ENCODE results near the gene TNS2. TPM values are rescaled to one million over a fixed set of nuclear protein-coding genes. Genes with fewer than 3 reads are reported as not detected.

The TNS2 gene
- total and polyA plus RNA-seq, 10 of the 15 experiments (the other 5 are each of a cell fraction or from before 2014, with no cell fraction given), result 0.03 to 0.72 (median 0.16) TPM; not detected in 4

DNA sequence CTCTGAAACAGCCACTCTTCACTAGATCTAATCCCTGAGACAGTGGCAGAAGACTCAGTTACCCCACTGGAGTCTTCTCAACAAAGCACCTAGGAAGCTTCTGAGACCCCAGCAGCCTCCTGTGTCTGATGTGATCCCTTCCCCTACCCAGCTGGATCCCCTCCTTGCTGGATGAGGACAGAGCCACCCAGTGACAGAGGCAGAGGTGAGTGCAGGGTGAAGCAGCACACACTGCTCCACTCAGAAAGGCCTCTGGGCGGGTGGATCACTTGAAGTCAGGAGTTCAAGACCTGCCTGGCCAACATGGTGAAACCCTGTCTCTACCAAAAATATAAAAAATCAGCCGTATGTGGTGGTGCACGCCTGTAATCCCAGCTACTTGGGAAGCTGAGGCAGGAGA is 26.6 kb downstream of the TNS2 start:
- RAD21 ChIA-PET (ENCODE audit: unreplicated experiment), result no interaction called here
- POLR2A ChIA-PET, result interaction anchor here (0.6 to 1.6 kb wide), 3 partner anchors 10 to 71 kb away, joined by 4 to 9 read pairs (median 5); partner anchors contain the start of gene EIF4B
- intact Hi-C loops (cut with micrococcal nuclease; ENCODE audit: unreplicated experiment), result no loop called here
- Histone ChIP-seq H3K27ac (ENCODE audit: control insufficient read depth, insufficient read depth) (no peak overlapping the region), H2AFZ (ENCODE audit: control insufficient read depth, low read depth, low read length) (no peak overlapping the region), H3K27me3 (replicated peaks in 1 of 2; ENCODE audit: control insufficient read depth in 2 of 2, insufficient read depth in 2 of 2, low read length in 1 of 2) (no peaks in the 10 kb centered on the region), H3K9ac (ENCODE audit: control insufficient read depth, insufficient read depth, low read length) (no peak overlapping the region), H3K4me3 (no peak overlapping the region), H3K36me3 (ENCODE audit: control insufficient read depth in 2 of 2, insufficient read depth in 2 of 2, low read length in 1 of 2) (peaks cover 2 to 10% of the 10 kb centered on the region in 2 experiments; a peak in 3 of 4 replicates), H4K20me1 (ENCODE audit: control insufficient read depth, insufficient read depth) (no peaks in the 10 kb centered on the region), H3K4me2 (ENCODE audit: control insufficient read depth, insufficient read depth) (no peak overlapping the region), H3K9me3 (replicated peaks; ENCODE audit: control insufficient read depth, insufficient read depth, low read length) (no peaks in the 10 kb centered on the region), H3K79me2 (ENCODE audit: control insufficient read depth, insufficient read depth, low read length) (peaks cover 6% of the 10 kb centered on the region), H3K4me1 (ENCODE audit: control insufficient read depth, insufficient read depth, low read length) (no peaks in the 10 kb centered on the region; the same call in none of the 2 replicates)
- DNase-seq (ENCODE audit: low read depth, low spot score) (no peak), ATAC-seq (no peak), FAIRE-seq (no peak)
- CTCF ChIA-PET, result interaction anchor here (1.1 to 13.2 kb wide), 3 partner anchors 10 to 81 kb away, joined by 3 to 177 read pairs (median 90); partner anchors contain the start of genes IGFBP6 and SOAT2
- 73% methylated on average over 3 of the region's 3 CpGs for WGBS (ENCODE audit: insufficient coverage, insufficient replicate concordance, low lambda C conversion rate, missing lambda C conversion rate)
- no TSS peak for BruUV-seq (replicated peaks)
- TF ChIP-seq SKIL (IDR thresholded peaks at IDR 0.05; ENCODE audit: low read depth, poor library complexity, severe bottlenecking), result no peak
- no peak for TF ChIP-seq NR2C1 (IDR thresholded peaks at IDR 0.05)
- in situ Hi-C loops (cut with MboI), result no loop called here
- SMC1A ChIA-PET (ENCODE audit: uncharacterized antibody, unreplicated experiment), result interaction anchor here (0.8 to 1.4 kb wide), 3 partner anchors 10 to 23 kb away, joined by 3 read pairs; no protein-coding TSS in a partner anchor

DNA sequence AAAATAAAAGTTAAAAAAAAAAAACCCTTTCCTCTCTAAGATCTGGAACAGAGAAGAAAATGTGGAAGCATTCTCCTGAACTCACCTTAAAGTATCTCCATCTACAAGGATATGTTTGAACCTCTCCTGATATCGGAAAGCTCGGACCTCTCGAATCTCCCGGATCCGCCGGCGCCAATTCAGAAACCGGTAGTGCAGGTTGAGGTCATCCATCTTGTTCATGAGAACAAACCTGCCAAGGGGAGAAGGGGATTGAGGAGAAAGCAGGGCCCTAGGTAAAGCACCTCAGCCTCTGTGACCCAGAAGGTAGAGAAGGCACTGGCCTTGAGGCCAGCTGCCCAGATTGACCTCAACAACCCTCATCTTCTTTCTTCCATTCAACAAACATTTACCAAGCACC is 27.2 kb downstream of the TNS2 start:
- no peak for FAIRE-seq
- ChIA-PET SMC1A (ENCODE audit: uncharacterized antibody, unreplicated experiment) (interaction anchor here (4.6 kb wide), 1 partner anchor 11 kb away, joined by 19 read pairs; no protein-coding TSS in a partner anchor), RAD21 (ENCODE audit: unreplicated experiment) (interaction anchor here (3.0 to 4.1 kb wide), 3 partner anchors 11 to 26 kb away, joined by 17 to 25 read pairs (median 18); partner anchors contain the start of gene SOAT2), POLR2A (interaction anchor here (1.1 to 1.6 kb wide), 2 partner anchors 9 to 71 kb away, joined by 4 to 5 read pairs; partner anchors contain the start of gene EIF4B), CTCF (interaction anchor here (1.1 to 13.2 kb wide), 4 partner anchors 11 to 81 kb away, joined by 3 to 177 read pairs (median 46); partner anchors contain the start of genes IGFBP6 and SOAT2)
- Histone ChIP-seq H3K4me2 (ENCODE audit: control insufficient read depth, insufficient read depth) (no peak overlapping the region), H3K27me3 (replicated peaks in 1 of 2; ENCODE audit: control insufficient read depth in 2 of 2, insufficient read depth in 2 of 2, low read length in 1 of 2) (no peaks in the 10 kb centered on the region), H3K4me3 (no peak overlapping the region), H3K9ac (ENCODE audit: control insufficient read depth, insufficient read depth, low read length) (no peak overlapping the region), H3K27ac (ENCODE audit: control insufficient read depth, insufficient read depth) (no peak overlapping the region), H2AFZ (ENCODE audit: control insufficient read depth, low read depth, low read length) (no peak overlapping the region), H3K9me3 (replicated peaks; ENCODE audit: control insufficient read depth, insufficient read depth, low read length) (no peaks in the 10 kb centered on the region), H4K20me1 (ENCODE audit: control insufficient read depth, insufficient read depth) (no peaks in the 10 kb centered on the region), H3K79me2 (ENCODE audit: control insufficient read depth, insufficient read depth, low read length) (peaks cover 6% of the 10 kb centered on the region), H3K36me3 (ENCODE audit: control insufficient read depth in 2 of 2, insufficient read depth in 2 of 2, low read length in 1 of 2) (peaks cover 2 to 10% of the 10 kb centered on the region in 2 experiments; a peak in 3 of 4 replicates), H3K4me1 (ENCODE audit: control insufficient read depth, insufficient read depth, low read length) (no peaks in the 10 kb centered on the region; the same call in none of the 2 replicates)
- in situ Hi-C loops (cut with MboI), result no loop called here
- intact Hi-C loops (cut with micrococcal nuclease; ENCODE audit: unreplicated experiment), result no loop called here
- WGBS (ENCODE audit: insufficient coverage, insufficient replicate concordance, low lambda C conversion rate, missing lambda C conversion rate), result 99% methylated on average over 8 of the region's 8 CpGs
- no peak for DNase-seq (ENCODE audit: low read depth, low spot score)
- ATAC-seq, result no peak
- BruUV-seq (replicated peaks), result no TSS peak
- no peak for TF ChIP-seq ATF2 (IDR thresholded peaks at IDR 0.05; ENCODE audit: low read length)
- no peak for TF ChIP-seq RFX5 (IDR thresholded peaks at IDR 0.05; ENCODE audit: low read depth, low read length)
- no peak for TF ChIP-seq EED (IDR thresholded peaks at IDR 0.05; ENCODE audit: low read depth)
- no peak for TF ChIP-seq MTA2 (IDR thresholded peaks at IDR 0.05; ENCODE audit: low read depth)
- TF ChIP-seq FOXK2 (IDR thresholded peaks at IDR 0.05), result no peak
- TF ChIP-seq, protein P1, sequence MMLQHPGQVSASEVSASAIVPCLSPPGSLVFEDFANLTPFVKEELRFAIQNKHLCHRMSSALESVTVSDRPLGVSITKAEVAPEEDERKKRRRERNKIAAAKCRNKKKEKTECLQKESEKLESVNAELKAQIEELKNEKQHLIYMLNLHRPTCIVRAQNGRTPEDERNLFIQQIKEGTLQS (IDR thresholded peaks at IDR 0.05; ENCODE audit: borderline replicate concordance, extremely low read depth, low read depth, low read length), result no peak
- no peak for TF ChIP-seq YBX1 (IDR thresholded peaks at IDR 0.05)
- TF ChIP-seq LARP7 (IDR thresholded peaks at IDR 0.05), result no peak
- no peak for TF ChIP-seq SUPT20H (IDR thresholded peaks at IDR 0.05; ENCODE audit: borderline replicate concordance, control insufficient read depth, low read depth, low read length)
- TF ChIP-seq NFIC (IDR thresholded peaks at IDR 0.05; ENCODE audit: low read depth, low read length), result no peak
- no peak for TF ChIP-seq TARDBP (IDR thresholded peaks at IDR 0.05; ENCODE audit: borderline replicate concordance)
- TF ChIP-seq NR2F1 (conservative IDR thresholded peaks at IDR 0.05), result no peak

Measured in GM12878 (cell line).